GM19025 (cell line): Measurements from ENCODE around the gene SLC30A9.

Experiments
- ATAC-seq: cut with Tn5 transposase; IDR thresholded peaks from one replicate; pipeline ENCODE4 v1.9.1; 2021; ENCODE audit warnings: mild to moderate bottlenecking, low read depth, moderate library complexity; ENCODE audit not compliant: unreplicated experiment

SLC30A9 gene

GRCh38 chr4:41990365-41991111 lies at the start of gene SLC30A9:
TSS of gene SLC30A9 (plus strand) at chr4:41990530. CDS start at chr4:41990652, 122 bp downstream.
- peak; percentile 99 for ATAC-seq

- no peak for ATAC-seq
Observed at GRCh38 chr4:41940834-41941233, 49.5 kb upstream of the SLC30A9 start.

GRCh38 chr4:41943506-41943905 lies 46.8 kb upstream of the SLC30A9 start:
- no peak for ATAC-seq

- no peak for ATAC-seq
Observed at GRCh38 chr4:41944089-41944488, 46.2 kb upstream of the SLC30A9 start.

- ATAC-seq: no peak
Observed at GRCh38 chr4:41949531-41949930, 40.8 kb upstream of the SLC30A9 start.

GRCh38 chr4:41957634-41958033 lies 32.7 kb upstream of the SLC30A9 start:
- ATAC-seq: no peak

GRCh38 chr4:41963105-41963504 lies 27.2 kb upstream of the SLC30A9 start:
- ATAC-seq: no peak

- ATAC-seq: no peak
Observed at GRCh38 chr4:41964401-41964800, 25.9 kb upstream of the SLC30A9 start.

GRCh38 chr4:41967392-41967791 lies 22.9 kb upstream of the SLC30A9 start:
- ATAC-seq: no peak

- ATAC-seq: no peak
Observed at GRCh38 chr4:41969671-41970070, 20.7 kb upstream of the SLC30A9 start.

- no peak for ATAC-seq
Observed at GRCh38 chr4:41975341-41975740, 15.0 kb upstream of the SLC30A9 start.

GRCh38 chr4:41976775-41977516 lies 13.4 kb upstream of the SLC30A9 start:
- no peak for ATAC-seq

- ATAC-seq: no peak
Observed at GRCh38 chr4:41977709-41978108, 12.6 kb upstream of the SLC30A9 start.

GRCh38 chr4:41981456-41981855 lies 8.9 kb upstream of the SLC30A9 start, which contains the start of gene DCAF4L1:
TSS of gene DCAF4L1 (plus strand) at chr4:41981756. CDS start at chr4:41981793, 37 bp downstream.
- no peak for ATAC-seq

GRCh38 chr4:41982716-41983115 lies 7.6 kb upstream of the SLC30A9 start:
- no peak for ATAC-seq

GRCh38 chr4:41985151-41985550 lies 5.2 kb upstream of the SLC30A9 start:
- no peak for ATAC-seq

- ATAC-seq: peak; percentile 6
Observed at GRCh38 chr4:41989994-41990364, 351 bp upstream of the SLC30A9 start.

- ATAC-seq: no peak
Observed at GRCh38 chr4:41991916-41992767, 1.8 kb downstream of the SLC30A9 start.

GRCh38 chr4:41992967-41993857 lies 2.9 kb downstream of the SLC30A9 start:
- no peak for ATAC-seq

GRCh38 chr4:41994461-41994985 lies 4.2 kb downstream of the SLC30A9 start:
- no peak for ATAC-seq
